ENCODE measurements around the gene TRAPPC12. TPM values are rescaled to one million over a fixed set of nuclear protein-coding genes. Genes with fewer than 3 reads are reported as not detected.
A peak's percentile ranks its signal among the peaks of the same experiment; 100 is the strongest.
"Not testable (repeated sequence)": the region's sequence is repeated elsewhere in the genome, so short reads cannot be mapped to it uniquely, and the experiment has no call there.

TRAPPC12 gene
- total RNA-seq, 1 experiment from 2014 or later = 85.0 TPM

GRCh38 chr2:3512086-3512485, 132.6 kb downstream of the TRAPPC12 start:
- no peak overlapping the region for H3K27ac Mint-ChIP-seq (ENCODE audit: unreplicated experiment)
- POLR2A ChIA-PET = no interaction called here

GRCh38 chr2:3513026-3513810, 133.7 kb downstream of the TRAPPC12 start:
- Mint-ChIP-seq H3K9me3 (ENCODE audit: unreplicated experiment) (peaks cover 27% of the 10 kb centered on the region), H3K36me3 (ENCODE audit: insufficient read depth, unreplicated experiment) (peaks cover 87% of the 10 kb centered on the region), H3K27me3 (ENCODE audit: insufficient read depth, unreplicated experiment) (no peaks in the 10 kb centered on the region), H3K4me3 (ENCODE audit: unreplicated experiment) (no peak overlapping the region), H3K4me1 (ENCODE audit: low read depth, unreplicated experiment) (peaks cover 24% of the 10 kb centered on the region), H3K27ac (ENCODE audit: unreplicated experiment) (no peak overlapping the region)
- H3K36me3 ChIP-seq (ENCODE audit: control insufficient read depth, insufficient read depth, low read length) = peaks cover 4% of the 10 kb centered on the region
- H3K4me3 ChIP-seq (ENCODE audit: low read depth, low read length) = no peak overlapping the region
- DNase-seq = no peak
- H3K27me3 ChIP-seq (replicated peaks; ENCODE audit: control insufficient read depth, insufficient read depth, low read length) = no peaks in the 10 kb centered on the region
- no TSS peak for BruUV-seq (replicated peaks)
- TF ChIP-seq CTCF (IDR thresholded peaks at IDR 0.05; ENCODE audit: insufficient read depth in 1 of 2, low read depth in 1 of 2, low read length in 1 of 2, severe bottlenecking in 1 of 2, unreplicated experiment in 1 of 2) = no peak
- ChIA-PET POLR2A (no interaction called here), CTCF (no interaction called here)
- H3K9me3 ChIP-seq = peaks cover 16% of the 10 kb centered on the region
- H3K4me1 ChIP-seq = peaks cover 13% of the 10 kb centered on the region
- intact Hi-C loops (cut with micrococcal nuclease; ENCODE audit: unreplicated experiment) = no loop called here

More at GRCh38 chr2:3512086-3512485, 132.6 kb downstream of the TRAPPC12 start:
- no peak for DNase-seq
- TF ChIP-seq CTCF (IDR thresholded peaks at IDR 0.05; ENCODE audit: insufficient read depth in 1 of 2, low read depth in 1 of 2, low read length in 1 of 2, severe bottlenecking in 1 of 2, unreplicated experiment in 1 of 2) = no peak
- no peaks in the 10 kb centered on the region for H3K27me3 ChIP-seq (replicated peaks; ENCODE audit: control insufficient read depth, insufficient read depth, low read length)
- Mint-ChIP-seq H3K4me1 (ENCODE audit: low read depth, unreplicated experiment) (peaks cover 24% of the 10 kb centered on the region), H3K36me3 (ENCODE audit: insufficient read depth, unreplicated experiment) (peaks cover 86% of the 10 kb centered on the region), H3K4me3 (ENCODE audit: unreplicated experiment) (no peak overlapping the region), H3K9me3 (ENCODE audit: unreplicated experiment) (peaks cover 27% of the 10 kb centered on the region), H3K27me3 (ENCODE audit: insufficient read depth, unreplicated experiment) (no peaks in the 10 kb centered on the region)
- no peak overlapping the region for H3K4me3 ChIP-seq (ENCODE audit: low read depth, low read length)
- H3K9me3 ChIP-seq = peaks cover 16% of the 10 kb centered on the region
- CTCF ChIA-PET = no interaction called here
- peaks cover 4% of the 10 kb centered on the region for H3K36me3 ChIP-seq (ENCODE audit: control insufficient read depth, insufficient read depth, low read length)
- intact Hi-C loops (cut with micrococcal nuclease; ENCODE audit: unreplicated experiment) = no loop called here
- no TSS peak for BruUV-seq (replicated peaks)
- H3K4me1 ChIP-seq = peaks cover 8% of the 10 kb centered on the region

- H3K9me3 Mint-ChIP-seq (ENCODE audit: unreplicated experiment) = peaks cover 27% of the 10 kb centered on the region
- H3K4me3 ChIP-seq (ENCODE audit: low read depth, low read length); H3K36me3 ChIP-seq (ENCODE audit: control insufficient read depth, insufficient read depth, low read length); DNase-seq; H3K27me3 Mint-ChIP-seq (ENCODE audit: insufficient read depth, unreplicated experiment); H3K27me3 ChIP-seq (replicated peaks; ENCODE audit: control insufficient read depth, insufficient read depth, low read length); BruUV-seq (replicated peaks); POLR2A ChIA-PET; CTCF ChIA-PET: not testable (repeated sequence)
- intact Hi-C loops (cut with micrococcal nuclease; ENCODE audit: unreplicated experiment) = loop anchor here (5.0 kb wide), 1 partner anchor 138 kb away; the partner anchor contains the start of genes EIPR1 and TRAPPC12
- peaks cover 32% of the 10 kb centered on the region for H3K4me1 Mint-ChIP-seq (ENCODE audit: low read depth, unreplicated experiment)
- Histone ChIP-seq H3K4me1 (peaks cover 18% of the 10 kb centered on the region), H3K9me3 (peaks cover 16% of the 10 kb centered on the region)
- H3K27ac Mint-ChIP-seq (ENCODE audit: unreplicated experiment) = peak overlapping the region; percentile 36
- H3K36me3 Mint-ChIP-seq (ENCODE audit: insufficient read depth, unreplicated experiment) = peaks cover 80% of the 10 kb centered on the region
- H3K4me3 Mint-ChIP-seq (ENCODE audit: unreplicated experiment) = peak overlapping the region; percentile 6
These were observed 135.9 kb downstream of the TRAPPC12 start for GRCh38 chr2:3515438-3515837.

Data from Caco-2 (cell line).